ENCODE measurements around the gene ANKRD12.

The ANKRD12 gene

DNA sequence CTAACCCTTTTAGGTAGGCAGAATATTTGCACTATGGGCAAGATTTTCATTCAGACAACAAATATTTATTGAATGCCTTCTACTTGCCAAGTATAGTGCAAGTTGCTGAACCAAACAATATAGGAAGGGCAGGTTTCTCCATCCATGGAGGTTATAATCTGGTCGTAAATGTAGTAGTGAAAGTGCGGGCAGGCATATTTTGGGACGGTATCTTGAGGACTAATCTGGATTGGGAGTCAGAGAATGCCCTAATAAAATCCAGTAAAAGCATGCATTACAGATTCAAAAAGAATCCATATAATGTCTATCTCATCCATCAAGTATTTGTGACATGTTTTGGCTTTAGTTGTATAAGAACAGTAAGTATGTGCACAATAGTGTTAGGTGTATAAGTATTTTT lies 35.8 kb upstream of the ANKRD12 start:
- peaks cover 27% of the 10 kb centered on the region for H3K36me3 Mint-ChIP-seq
- DNase-seq: no peak
- peaks cover 44% of the 10 kb centered on the region for H3K4me1 Mint-ChIP-seq
- H3K27me3 Mint-ChIP-seq: no peaks in the 10 kb centered on the region
- CTCF ChIA-PET: interaction anchor here (1.4 to 3.5 kb wide), 2 partner anchors 27 to 38 kb away, joined by 3 to 18 read pairs; no protein-coding TSS in a partner anchor
- H3K9me3 Mint-ChIP-seq: no peaks in the 10 kb centered on the region
- H3K27ac Mint-ChIP-seq: peak overlapping the region; percentile 76
- H3K4me3 Mint-ChIP-seq: peak overlapping the region; percentile 48

DNA sequence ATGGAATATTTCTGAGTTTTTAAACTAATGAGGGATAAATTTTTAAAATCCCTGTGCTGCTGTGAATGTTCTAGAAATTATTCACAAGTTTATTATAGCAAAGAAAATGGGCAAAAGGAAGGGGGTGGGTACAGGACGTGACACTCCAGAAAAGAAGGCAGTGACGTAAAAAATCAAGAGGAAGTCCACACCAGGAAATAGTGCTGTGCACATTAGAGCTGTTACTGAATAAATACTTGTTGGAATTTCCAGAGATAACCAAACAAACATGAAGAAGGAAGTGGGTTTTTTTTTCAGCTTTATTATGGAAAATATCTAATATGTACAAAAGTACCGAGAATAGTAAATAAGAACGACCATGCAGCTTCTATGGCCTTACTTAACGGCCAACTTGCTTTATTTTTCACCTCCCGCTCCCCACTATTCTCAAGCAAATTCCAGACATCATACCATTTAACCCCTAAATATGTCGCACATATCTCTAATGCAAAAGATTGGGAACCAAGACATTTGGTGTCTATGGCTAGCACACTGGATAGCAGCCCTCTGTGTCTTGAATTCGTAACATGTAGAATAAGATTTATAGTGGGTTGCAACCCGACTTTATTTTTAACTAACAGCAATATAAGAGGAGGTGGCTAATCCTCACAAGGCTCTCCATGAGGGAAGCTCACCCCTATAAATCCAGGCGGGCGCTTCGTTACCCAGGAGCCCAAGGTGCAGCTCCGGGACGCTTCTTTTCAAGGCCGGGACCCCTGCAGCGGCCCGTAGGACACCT lies 34.7 kb upstream of the ANKRD12 start:
- Mint-ChIP-seq H3K27ac (peak overlapping the region; percentile 94), H3K4me1 (peaks cover 49% of the 10 kb centered on the region)

DNA sequence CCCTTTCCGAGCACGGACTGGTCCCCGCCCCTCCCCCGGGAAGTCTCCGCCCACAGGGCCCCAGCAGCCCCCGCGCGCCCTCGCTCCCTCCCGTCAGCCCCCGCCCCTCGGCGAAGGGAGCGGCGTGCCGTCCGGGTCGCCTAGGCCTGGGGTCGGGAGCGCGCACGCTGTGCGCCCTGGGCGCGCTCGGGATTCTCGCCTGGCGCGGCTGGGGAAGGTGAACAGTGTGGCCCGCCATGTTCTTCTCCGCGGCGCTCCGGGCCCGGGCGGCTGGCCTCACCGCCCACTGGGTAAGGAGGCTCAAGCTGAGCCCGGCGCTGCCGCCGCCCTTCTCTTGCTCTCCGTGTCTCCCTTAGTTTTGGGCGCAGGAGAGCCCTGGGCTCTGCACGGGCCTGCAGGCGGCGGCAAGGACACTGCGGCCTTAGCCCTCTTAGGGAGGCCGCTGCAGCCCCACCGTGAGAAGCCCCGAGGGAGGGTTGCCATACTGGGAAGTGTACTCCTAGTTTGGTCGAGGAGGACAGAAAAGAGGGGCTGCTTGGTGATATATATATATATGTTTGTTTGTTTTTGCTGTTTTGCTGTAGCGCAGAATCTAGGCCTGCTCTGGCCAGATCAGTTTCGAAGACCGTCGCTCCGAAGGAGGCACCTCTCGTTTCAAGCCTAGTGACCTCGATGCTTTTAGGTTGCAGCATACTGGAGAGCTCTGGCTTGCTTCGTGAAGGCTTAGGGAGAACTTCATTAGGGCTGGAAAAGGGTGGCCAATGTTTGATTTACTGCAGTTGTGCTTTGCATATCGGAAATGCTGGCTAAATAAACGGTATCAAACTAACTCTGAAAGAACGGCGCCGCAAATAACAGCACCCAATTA lies 33.8 kb upstream of the ANKRD12 start, which contains the start of gene NDUFV2:
TSS of gene NDUFV2 (plus strand) at position 192 of the 868 bp plus-strand sequence. CDS start at position 237, 45 bp downstream.
- CTCF ChIA-PET: interaction anchor here (0.9 to 3.5 kb wide), 9 partner anchors 14 to 374 kb away, joined by 3 to 18 read pairs (median 3); no protein-coding TSS in a partner anchor
- Mint-ChIP-seq H3K9me3 (no peaks in the 10 kb centered on the region), H3K36me3 (peaks cover 44% of the 10 kb centered on the region), H3K4me3 (peak within 1 kb of the TSS; percentile 85), H3K27me3 (no peaks in the 10 kb centered on the region), H3K27ac (peak within 1 kb of the TSS; percentile 94), H3K4me1 (peaks cover 50% of the 10 kb centered on the region)
- DNase-seq: peak; percentile 98

More for the DNA sequence above, 34.7 kb upstream of the ANKRD12 start:
- Mint-ChIP-seq H3K36me3 (peaks cover 36% of the 10 kb centered on the region), H3K27me3 (no peaks in the 10 kb centered on the region), H3K4me3 (peak overlapping the region; percentile 85), H3K9me3 (no peaks in the 10 kb centered on the region)
- CTCF ChIA-PET: interaction anchor here (0.7 to 3.5 kb wide), 5 partner anchors 14 to 36 kb away, joined by 3 to 18 read pairs (median 3); no protein-coding TSS in a partner anchor
- peak; percentile 35 for DNase-seq

DNA sequence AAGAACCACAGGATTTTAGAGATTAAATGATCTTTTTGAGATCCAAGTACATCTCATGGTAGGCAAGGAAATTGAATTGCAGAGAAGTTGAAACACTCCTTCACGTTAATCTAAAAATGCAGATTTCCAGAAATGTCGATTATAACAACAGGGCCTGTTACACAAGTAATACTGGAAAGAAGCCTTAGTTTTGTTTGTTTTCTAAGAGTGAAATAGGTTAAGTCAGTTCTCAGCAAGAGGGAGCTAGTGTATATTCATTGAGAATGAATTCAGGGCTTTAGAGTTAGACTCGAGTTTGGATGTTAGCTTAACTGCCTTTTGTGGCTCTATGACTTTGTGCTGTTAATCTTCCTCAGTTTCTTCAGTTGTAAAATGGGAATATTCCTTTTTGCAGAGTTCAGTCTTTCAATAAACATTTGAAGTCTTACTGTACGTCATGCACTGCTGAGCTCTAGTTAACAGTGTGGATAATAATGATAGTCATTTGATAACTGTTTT lies 33.2 kb upstream of the ANKRD12 start:
- no peak for DNase-seq
- H3K27ac Mint-ChIP-seq: peak overlapping the region; percentile 94
- peaks cover 48% of the 10 kb centered on the region for H3K36me3 Mint-ChIP-seq
- H3K27me3 Mint-ChIP-seq: no peaks in the 10 kb centered on the region
- H3K4me1 Mint-ChIP-seq: peaks cover 55% of the 10 kb centered on the region
- no peaks in the 10 kb centered on the region for H3K9me3 Mint-ChIP-seq
- peak overlapping the region; percentile 85 for H3K4me3 Mint-ChIP-seq
- CTCF ChIA-PET: interaction anchor here (0.9 to 3.5 kb wide), 10 partner anchors 13 to 373 kb away, joined by 3 to 18 read pairs (median 5); no protein-coding TSS in a partner anchor

DNA sequence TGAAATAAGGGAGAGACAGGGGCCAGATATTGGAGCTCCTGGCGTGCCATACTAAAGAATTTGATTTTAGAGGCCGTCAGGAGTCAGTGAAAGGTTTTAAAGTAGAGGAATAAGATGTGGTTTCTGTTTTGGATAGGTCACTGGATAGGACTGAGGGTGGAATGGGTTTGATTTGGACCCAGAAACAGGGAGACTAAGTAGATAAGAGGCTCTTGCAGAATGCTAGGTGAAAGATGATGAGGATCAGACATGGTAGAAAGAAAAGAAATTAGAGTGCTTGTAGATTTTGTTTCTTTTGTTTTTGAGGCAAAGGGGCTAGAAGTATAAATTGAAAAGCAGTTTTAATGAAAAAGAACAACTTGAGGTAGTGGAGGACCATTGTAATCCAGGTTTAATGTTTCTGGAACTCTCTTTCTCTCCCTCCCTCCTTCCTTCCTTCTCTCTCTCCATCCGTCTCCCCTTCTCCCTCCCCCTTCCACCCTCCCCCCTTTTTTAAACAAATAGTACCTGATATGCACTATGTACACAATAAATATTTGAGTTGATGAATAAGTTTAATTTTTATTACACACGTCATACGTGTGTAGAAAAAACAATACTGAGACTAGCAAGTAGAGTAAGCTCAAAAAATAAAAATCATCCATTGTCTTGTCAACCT lies 32.2 kb upstream of the ANKRD12 start:
- Mint-ChIP-seq H3K27ac (peak overlapping the region; percentile 94), H3K9me3 (no peaks in the 10 kb centered on the region), H3K4me1 (peaks cover 64% of the 10 kb centered on the region), H3K4me3 (peak overlapping the region; percentile 85), H3K27me3 (no peaks in the 10 kb centered on the region), H3K36me3 (peaks cover 55% of the 10 kb centered on the region)
- CTCF ChIA-PET: interaction anchor here (1.0 to 3.5 kb wide), 8 partner anchors 12 to 39 kb away, joined by 3 to 18 read pairs (median 8); no protein-coding TSS in a partner anchor
- no peak for DNase-seq

DNA sequence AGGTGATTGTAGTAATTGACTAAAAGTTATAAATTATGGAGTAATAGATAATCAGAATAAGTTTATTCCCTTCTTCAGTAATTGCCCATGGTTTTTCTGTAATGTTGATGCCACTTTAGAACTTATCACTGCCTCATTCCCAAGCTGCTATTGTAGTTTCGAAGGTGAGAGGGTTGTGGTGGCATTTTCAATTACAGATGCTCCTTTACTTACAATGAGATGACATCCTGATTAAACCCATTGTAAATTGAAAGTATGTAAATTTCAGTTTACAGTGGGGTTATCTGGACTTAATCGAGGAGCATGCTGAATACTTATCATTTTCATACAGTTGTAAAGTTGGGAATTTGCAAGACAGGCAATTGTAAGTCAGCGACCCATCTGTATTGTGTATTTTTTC lies 31.2 kb upstream of the ANKRD12 start:
- no peak for DNase-seq
- H3K27me3 Mint-ChIP-seq: no peaks in the 10 kb centered on the region
- peak overlapping the region; percentile 85 for H3K4me3 Mint-ChIP-seq
- H3K27ac Mint-ChIP-seq: peak overlapping the region; percentile 94
- CTCF ChIA-PET: interaction anchor here (1.8 to 2.7 kb wide), 4 partner anchors 12 to 33 kb away, joined by 7 to 10 read pairs (median 8); no protein-coding TSS in a partner anchor
- H3K4me1 Mint-ChIP-seq: peaks cover 74% of the 10 kb centered on the region
- peaks cover 59% of the 10 kb centered on the region for H3K36me3 Mint-ChIP-seq
- no peaks in the 10 kb centered on the region for H3K9me3 Mint-ChIP-seq

DNA sequence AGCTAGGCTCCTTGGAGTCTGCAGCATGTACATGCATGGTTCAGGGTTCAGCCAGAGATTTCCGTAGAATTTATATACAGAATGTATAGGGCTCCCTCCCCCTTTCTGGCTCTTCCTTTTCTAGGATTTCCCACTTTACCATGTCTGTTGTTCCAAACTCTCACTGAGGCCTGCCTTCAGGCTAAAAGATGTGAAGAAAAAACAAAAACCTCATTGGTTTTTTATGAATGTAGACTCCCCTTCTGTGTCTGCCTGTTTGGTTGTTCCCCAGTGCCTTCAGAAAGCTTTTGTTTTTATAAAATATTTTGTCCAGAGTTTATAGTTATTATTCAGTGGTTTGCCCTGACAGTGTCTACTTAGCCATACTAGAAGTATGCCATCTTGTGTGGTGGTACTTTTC lies 30.5 kb upstream of the ANKRD12 start:
- Mint-ChIP-seq H3K36me3 (peaks cover 64% of the 10 kb centered on the region), H3K27me3 (no peaks in the 10 kb centered on the region), H3K4me3 (peak overlapping the region; percentile 85), H3K27ac (peak overlapping the region; percentile 72), H3K9me3 (no peaks in the 10 kb centered on the region), H3K4me1 (peaks cover 77% of the 10 kb centered on the region)
- no peak for DNase-seq
- CTCF ChIA-PET: interaction anchor here (1.8 to 2.2 kb wide), 2 partner anchors 11 to 33 kb away, joined by 7 to 8 read pairs; no protein-coding TSS in a partner anchor

DNA sequence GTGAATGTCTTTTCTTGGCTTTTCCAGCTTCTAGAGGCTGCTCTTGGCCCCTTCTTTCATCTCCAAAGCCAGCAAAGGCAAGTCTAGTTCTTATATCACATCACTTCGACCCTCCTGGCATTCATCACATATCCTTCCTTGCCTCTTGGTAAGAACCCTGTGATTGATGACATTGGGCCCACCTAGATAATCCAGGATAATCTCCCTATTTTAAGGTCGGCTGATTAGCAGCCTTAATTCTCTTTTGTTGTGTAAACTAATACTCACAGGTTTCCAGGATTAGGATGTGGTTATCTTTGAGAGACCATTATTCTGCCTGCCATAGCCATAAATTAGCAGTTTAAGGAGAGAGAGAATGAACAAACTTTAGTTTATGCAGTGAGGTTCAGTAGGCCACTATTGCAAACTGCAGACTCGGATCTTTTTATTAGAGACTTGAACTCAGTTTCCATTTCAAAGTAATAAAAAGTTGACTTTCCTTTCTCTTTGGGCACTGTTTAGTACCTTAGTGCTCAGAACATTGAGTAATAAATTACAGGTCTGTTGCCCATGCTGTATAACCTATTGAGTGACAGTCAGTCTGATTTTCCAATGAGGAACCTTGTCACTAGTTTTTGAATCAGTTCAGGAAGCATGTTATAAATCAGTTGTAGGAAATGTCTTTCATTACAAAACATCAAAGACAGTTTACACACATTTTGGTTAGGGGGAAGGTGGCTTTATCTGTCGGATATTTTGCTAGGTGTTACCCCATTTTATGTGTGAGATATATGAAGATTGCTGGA lies 29.6 kb upstream of the ANKRD12 start:
- Mint-ChIP-seq H3K4me1 (peaks cover 70% of the 10 kb centered on the region), H3K36me3 (peaks cover 69% of the 10 kb centered on the region), H3K9me3 (no peaks in the 10 kb centered on the region), H3K4me3 (peak overlapping the region; percentile 85), H3K27ac (peak overlapping the region; percentile 70), H3K27me3 (no peaks in the 10 kb centered on the region)
- CTCF ChIA-PET: interaction anchor here (2.2 kb wide), 1 partner anchor 34 kb away, joined by 8 read pairs; no protein-coding TSS in a partner anchor
- DNase-seq: no peak

DNA sequence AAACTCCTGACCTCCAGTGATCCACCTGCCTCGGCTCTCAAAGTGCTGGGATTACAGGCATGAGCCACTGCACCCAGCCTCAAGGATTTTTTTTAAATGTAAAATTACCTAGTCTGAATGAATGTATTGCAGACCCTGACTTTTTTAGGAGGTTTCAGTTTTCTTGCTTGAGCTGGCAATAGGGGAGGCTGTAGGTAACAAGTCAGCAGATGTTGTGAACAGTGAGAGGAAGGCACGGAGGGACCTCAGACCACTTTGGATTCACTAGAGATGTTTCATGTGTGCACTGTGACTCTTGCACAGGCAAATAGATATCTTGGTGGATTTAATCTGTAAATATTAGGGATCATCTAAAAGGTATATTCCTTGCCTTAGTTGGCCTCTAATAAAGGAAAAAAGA lies 27.7 kb upstream of the ANKRD12 start:
- Mint-ChIP-seq H3K36me3 (peaks cover 75% of the 10 kb centered on the region), H3K9me3 (no peaks in the 10 kb centered on the region), H3K4me1 (peaks cover 86% of the 10 kb centered on the region), H3K27ac (peak overlapping the region; percentile 82), H3K27me3 (no peaks in the 10 kb centered on the region), H3K4me3 (peak overlapping the region; percentile 9)
- no peak for DNase-seq
- CTCF ChIA-PET: interaction anchor here (1.1 to 1.7 kb wide), 3 partner anchors 9 to 35 kb away, joined by 4 to 7 read pairs (median 5); no protein-coding TSS in a partner anchor

DNA sequence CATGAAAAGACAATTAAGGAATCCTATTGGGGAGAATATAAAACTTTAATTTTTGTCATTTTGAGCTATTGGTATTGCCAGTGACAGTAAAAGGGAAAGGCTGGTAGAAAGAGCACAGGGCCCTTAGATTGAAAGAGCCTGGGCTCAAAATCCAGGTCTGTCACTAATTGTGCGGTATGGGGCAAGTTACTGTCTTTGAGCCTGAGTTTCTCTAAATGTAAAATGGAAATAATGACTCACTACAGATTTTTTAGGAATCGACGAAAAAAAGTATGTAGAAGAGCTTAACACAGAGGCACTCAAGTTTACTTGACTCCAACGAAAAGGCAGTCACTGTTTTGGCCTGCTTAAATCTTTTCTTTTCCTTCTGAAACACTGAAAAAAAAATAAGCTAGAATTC lies 27.1 kb upstream of the ANKRD12 start:
- Mint-ChIP-seq H3K4me3 (peak overlapping the region; percentile 9), H3K27me3 (no peaks in the 10 kb centered on the region), H3K36me3 (peaks cover 70% of the 10 kb centered on the region), H3K9me3 (no peaks in the 10 kb centered on the region), H3K4me1 (peaks cover 84% of the 10 kb centered on the region), H3K27ac (peak overlapping the region; percentile 82)
- CTCF ChIA-PET: interaction anchor here (0.7 to 1.7 kb wide), 4 partner anchors 8 to 36 kb away, joined by 3 to 7 read pairs (median 4); no protein-coding TSS in a partner anchor
- no peak for DNase-seq

DNA sequence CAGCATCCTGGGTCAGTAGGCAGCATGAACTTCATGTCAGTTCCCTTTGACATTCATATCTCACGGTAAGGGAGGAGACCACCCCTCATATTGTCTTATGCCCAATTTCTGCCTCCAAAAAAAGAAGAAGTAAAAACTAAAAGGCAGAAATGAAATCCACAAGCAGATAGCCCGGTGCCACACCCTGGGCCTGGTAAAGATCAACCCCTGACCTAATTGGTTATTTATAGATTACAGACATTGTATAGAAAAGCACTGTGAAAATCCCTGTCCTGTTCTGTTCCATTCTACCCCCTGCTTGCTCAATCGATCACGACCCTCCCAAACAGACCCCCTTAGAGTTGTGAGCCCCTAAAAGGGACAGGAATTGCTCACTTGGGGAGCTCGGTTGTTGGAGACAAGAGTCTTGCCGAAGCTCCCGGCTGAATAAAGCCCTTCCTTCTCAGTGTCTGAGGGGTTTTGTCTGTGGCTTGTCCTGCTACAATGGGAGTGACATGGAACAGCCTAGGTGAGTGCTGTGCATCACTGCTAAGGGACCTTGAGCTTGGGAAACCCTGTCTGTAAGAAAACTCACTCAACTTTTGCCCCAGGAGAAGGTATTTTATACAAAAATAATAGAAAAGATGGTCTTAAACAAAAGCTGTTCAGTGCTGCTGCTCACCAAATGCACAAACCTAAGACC lies 23.0 kb upstream of the ANKRD12 start:
- Mint-ChIP-seq H3K9me3 (no peaks in the 10 kb centered on the region), H3K27me3 (no peaks in the 10 kb centered on the region), H3K4me1 (peaks cover 84% of the 10 kb centered on the region), H3K36me3 (peaks cover 46% of the 10 kb centered on the region), H3K4me3 (no peak overlapping the region), H3K27ac (peak overlapping the region; percentile 71)
- CTCF ChIA-PET: interaction anchor here (1.8 kb wide), 1 partner anchor 31 kb away, joined by 6 read pairs; no protein-coding TSS in a partner anchor
- DNase-seq: no peak

DNA sequence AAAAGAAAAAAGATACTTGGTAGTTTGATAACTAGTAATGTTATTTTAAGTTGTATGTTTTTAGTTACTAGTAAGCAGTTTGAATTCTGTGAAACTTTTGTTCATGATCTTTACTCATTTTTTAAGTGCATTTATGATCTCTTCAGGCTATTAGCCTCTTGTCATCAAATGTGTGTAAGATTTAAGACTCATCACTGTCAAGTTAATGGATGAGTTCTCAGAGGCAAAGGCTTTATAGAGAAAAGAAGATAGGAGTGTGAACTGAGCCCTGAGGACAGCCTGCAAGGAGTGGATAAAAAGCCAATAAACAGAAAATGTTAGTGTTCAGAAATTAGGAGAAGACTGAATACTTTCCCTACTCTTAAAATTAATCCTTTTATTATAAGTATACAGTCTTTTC lies 20.6 kb upstream of the ANKRD12 start:
- H3K9me3 Mint-ChIP-seq: no peaks in the 10 kb centered on the region
- CTCF ChIA-PET: interaction anchor here (1.1 to 3.5 kb wide), 4 partner anchors 11 to 42 kb away, joined by 4 to 11 read pairs (median 8); no protein-coding TSS in a partner anchor
- H3K27ac Mint-ChIP-seq: peak overlapping the region; percentile 100
- H3K27me3 Mint-ChIP-seq: no peaks in the 10 kb centered on the region
- peaks cover 43% of the 10 kb centered on the region for H3K36me3 Mint-ChIP-seq
- H3K4me3 Mint-ChIP-seq: peak overlapping the region; percentile 50
- no peak for DNase-seq
- peaks cover 82% of the 10 kb centered on the region for H3K4me1 Mint-ChIP-seq
